Cardiac septum (tissue), 1 donor: ENCODE results near the gene HRC. TPM values are rescaled to one million over a fixed set of nuclear protein-coding genes. Genes with fewer than 3 reads are reported as not detected.

Experiments used
- DNase-seq: peaks from one replicate; pipeline ENCODE4 v3.0.0-alpha.2; 2020; ENCODE audit warnings: low spot score
- intact Hi-C: fragments of 100-400 bp; cut with DNase I; formaldehyde crosslinking; loops from one replicate; pipeline ENCODE4 v1.14.0; 2022
- total RNA-seq: library from RNA; stranded (reverse); fragmentation: NEBNext Ultra II Directional; extraction: Animal tissue kit (Norgen Biotek cat#: 25700); gene quantifications from one replicate; pipeline ENCODE4 v1.2.1, GENCODE V29; 2021
- donor health status: DM: no; HTN: no; CAD: no.

Gene HRC
- total RNA-seq, 1 donor from 2014 or later, result 907 TPM

DNA sequence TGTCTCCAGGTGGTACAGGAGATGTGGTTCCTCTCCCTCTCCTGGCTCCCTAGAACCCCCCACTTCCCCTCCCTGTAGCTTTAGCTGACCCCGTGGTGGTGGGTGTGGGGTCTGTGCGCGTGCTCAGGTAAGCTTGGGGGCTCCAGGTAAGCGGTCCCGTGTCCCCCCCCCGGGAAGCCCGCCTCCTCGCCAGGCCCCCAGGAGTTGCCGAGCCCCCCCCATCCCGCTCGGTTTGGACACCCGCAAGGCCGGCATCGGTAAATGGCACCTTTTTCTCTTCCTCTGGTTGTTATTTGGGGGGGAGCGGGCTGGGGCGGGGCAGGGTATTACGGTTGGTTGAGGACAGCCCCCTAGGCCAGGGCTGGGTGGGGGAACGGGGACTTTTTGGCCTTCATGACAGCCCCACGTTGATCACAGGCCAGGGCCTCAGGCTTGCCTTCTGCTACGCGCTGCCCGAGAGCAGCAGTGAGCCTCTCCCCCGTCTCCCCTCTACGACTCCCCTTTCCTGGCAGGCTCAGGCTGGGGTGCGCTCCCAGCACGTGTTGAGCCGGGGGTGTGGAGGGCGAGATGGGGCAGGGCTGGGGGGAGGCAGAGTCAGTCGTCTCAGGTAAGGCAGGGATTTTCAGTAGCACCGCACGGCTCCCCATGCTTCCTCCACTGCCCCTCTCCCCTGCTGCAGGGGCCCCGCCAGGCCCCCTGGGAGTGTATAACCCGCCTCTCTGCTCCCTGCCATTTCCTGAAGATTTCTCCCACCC lies 51.7 kb downstream of the HRC start:
- no peak for DNase-seq
- intact Hi-C loops, result no loop called here

DNA sequence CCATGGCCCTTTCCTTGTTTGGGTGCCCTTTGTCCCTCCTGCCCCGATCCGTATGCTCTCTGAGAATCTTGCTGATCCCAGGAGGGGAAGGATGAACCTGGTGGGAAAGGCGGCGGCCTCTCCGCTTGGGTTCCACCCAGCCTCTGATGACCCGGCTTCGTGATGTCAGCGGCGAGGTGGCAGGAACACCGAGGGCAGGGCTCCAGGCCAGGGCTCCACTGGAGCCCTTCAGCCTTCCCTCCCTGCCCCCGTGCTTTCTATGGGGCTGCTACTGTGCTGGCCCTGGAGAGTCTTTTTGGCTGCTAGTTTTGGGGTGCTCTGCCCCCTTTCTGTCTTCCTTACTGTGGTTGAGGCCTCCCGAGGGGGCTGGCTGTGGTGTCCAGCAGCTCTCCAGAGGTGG lies 52.9 kb downstream of the HRC start:
- DNase-seq, result no peak
- intact Hi-C loops, result no loop called here

Other genes with a start within 250 kb of the HRC start
- not detected for gene DHDH, start 221.7 kb downstream of the HRC start, total RNA-seq
- 25.6 TPM for gene BAX, start 200.5 kb downstream of the HRC start, total RNA-seq
- gene FTL, start 190.1 kb downstream of the HRC start, total RNA-seq, result 827 TPM
- gene GYS1, start 162.1 kb downstream of the HRC start, total RNA-seq, result 175 TPM
- 39.2 TPM for gene RUVBL2, start 161.5 kb downstream of the HRC start, total RNA-seq
- not detected for gene LHB, start 138.3 kb downstream of the HRC start, total RNA-seq
- gene CGB3, start 131.1 kb downstream of the HRC start, total RNA-seq, result not detected
- gene CGB2, start 123.5 kb downstream of the HRC start, total RNA-seq, result not detected
- not detected for gene CGB1, start 118.5 kb downstream of the HRC start, total RNA-seq
- not detected for gene CGB5, start 111.5 kb downstream of the HRC start, total RNA-seq
- not detected for gene CGB8, start 106.3 kb downstream of the HRC start, total RNA-seq
- gene CGB7, start 97.6 kb downstream of the HRC start, total RNA-seq, result not detected
- gene NTF4, start 90.6 kb downstream of the HRC start, total RNA-seq, result not detected
- gene KCNA7, start 82.7 kb downstream of the HRC start, total RNA-seq, result 0.27 TPM
- gene SNRNP70, start 69.9 kb downstream of the HRC start, total RNA-seq, result 137 TPM
- 24.7 TPM for gene LIN7B, start 41.0 kb downstream of the HRC start, total RNA-seq
- 1.0 TPM for gene C19orf73, start 36.3 kb downstream of the HRC start, total RNA-seq
- gene PPFIA3, start 35.9 kb downstream of the HRC start, total RNA-seq, result 10.1 TPM
- 44.1 TPM for gene TRPM4, start 2.4 kb upstream of the HRC start, total RNA-seq
- gene SLC6A16, start 169.8 kb upstream of the HRC start, total RNA-seq, result 0.67 TPM
- gene CD37, start 180.0 kb upstream of the HRC start, total RNA-seq, result 4.8 TPM
- 39.9 TPM for gene TEAD2, start 207.0 kb upstream of the HRC start, total RNA-seq
- not detected for gene DKKL1, start 208.5 kb upstream of the HRC start, total RNA-seq
- gene KASH5, start 232.9 kb upstream of the HRC start, total RNA-seq, result not detected